ENCODE results near the gene LYL1.

DNA sequence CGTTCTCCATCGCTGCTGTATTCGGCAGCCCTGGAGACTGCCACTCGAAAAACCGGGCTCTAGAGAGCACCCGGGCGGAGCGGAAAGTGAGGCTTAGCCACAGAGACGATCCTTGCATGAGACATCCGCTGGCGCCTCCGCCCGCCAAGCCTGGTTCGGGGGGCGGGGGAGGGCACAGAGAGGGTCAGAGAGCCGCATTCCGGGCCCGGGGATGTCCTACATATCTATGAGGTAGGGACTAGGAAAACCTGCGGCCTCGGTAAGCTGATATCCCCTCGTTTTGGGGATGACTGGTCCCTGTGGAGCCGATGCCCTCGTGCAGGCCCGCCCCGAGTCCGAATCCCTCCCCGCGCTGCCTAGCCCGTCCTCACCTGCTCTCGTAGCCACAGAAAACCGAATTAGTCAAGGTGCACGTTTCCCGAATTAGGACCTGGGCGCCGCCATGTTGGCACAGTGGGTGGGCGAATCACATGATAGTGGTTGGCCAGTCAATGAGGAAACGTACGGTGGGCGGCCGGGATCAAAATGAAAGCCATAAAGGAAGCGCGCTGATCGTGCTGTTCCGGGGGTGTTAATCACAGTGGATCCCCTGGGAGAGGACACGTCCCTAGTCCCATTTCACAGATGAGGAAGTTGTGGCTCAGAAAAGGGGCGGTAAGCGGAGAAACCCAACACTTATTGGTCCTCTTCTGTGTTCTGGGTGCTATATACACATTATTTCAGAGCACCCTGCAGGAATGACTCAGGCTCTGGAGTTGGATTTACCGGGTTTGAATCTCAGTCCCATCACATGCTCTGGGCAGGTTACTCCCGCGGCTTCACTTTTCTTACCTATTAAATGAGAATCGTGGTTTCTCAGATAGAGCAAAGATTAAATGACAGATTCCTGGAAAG, 13.9 kb upstream of the LYL1 start, which contains the start of gene TRMT1:
- TF ChIP-seq RFX5 (IDR thresholded peaks at IDR 0.05; ENCODE audit: low read depth, low read length), result no peak
- TF ChIP-seq, protein P1, sequence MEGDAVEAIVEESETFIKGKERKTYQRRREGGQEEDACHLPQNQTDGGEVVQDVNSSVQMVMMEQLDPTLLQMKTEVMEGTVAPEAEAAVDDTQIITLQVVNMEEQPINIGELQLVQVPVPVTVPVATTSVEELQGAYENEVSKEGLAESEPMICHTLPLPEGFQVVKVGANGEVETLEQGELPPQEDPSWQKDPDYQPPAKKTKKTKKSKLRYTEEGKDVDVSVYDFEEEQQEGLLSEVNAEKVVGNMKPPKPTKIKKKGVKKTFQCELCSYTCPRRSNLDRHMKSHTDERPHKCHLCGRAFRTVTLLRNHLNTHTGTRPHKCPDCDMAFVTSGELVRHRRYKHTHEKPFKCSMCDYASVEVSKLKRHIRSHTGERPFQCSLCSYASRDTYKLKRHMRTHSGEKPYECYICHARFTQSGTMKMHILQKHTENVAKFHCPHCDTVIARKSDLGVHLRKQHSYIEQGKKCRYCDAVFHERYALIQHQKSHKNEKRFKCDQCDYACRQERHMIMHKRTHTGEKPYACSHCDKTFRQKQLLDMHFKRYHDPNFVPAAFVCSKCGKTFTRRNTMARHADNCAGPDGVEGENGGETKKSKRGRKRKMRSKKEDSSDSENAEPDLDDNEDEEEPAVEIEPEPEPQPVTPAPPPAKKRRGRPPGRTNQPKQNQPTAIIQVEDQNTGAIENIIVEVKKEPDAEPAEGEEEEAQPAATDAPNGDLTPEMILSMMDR (conservative IDR thresholded peaks at IDR 0.05; ENCODE audit: low read depth, low read length), result no peak
- TF ChIP-seq FOS (IDR thresholded peaks at IDR 0.05; ENCODE audit: low read depth, low read length), result no peak
- TF ChIP-seq MAFK (IDR thresholded peaks at IDR 0.05; ENCODE audit: low read depth, low read length), result peak; percentile 82; the same call in 1 of the 2 replicates
- TF ChIP-seq BHLHE40 (IDR thresholded peaks at IDR 0.05; ENCODE audit: low read depth, low read length), result no peak; the same call in 1 of the 2 replicates
- TF ChIP-seq CHD1 (IDR thresholded peaks at IDR 0.05; ENCODE audit: low read depth, low read length), result no peak
- no peak for TF ChIP-seq RAD21 (IDR thresholded peaks at IDR 0.05; ENCODE audit: low read length)
